Loucy (cell line): ENCODE data around the gene RBP5.

Experiments used
- H2AFZ ChIP-seq: fragments of 200-600 bp; sonication (generic); 2 replicates; pipeline ENCODE4 v1.6.0; 2016; ENCODE audit warnings: antibody characterized with exemption, mild to moderate bottlenecking, low read length, moderate library complexity
- H3F3A ChIP-seq: fragments of 200-600 bp; 2 replicates; pipeline ENCODE4 v1.6.0; 2016; ENCODE audit warnings: antibody characterized with exemption, low read depth, mild to moderate bottlenecking
- H3K27me3 ChIP-seq: fragments of 200-600 bp; sonication (generic); 2 replicates; pipeline ENCODE4 v1.6.1; 2014; ENCODE audit warnings: low read length, mild to moderate bottlenecking; ENCODE audit not compliant: insufficient read depth, poor library complexity, severe bottlenecking
- H3K36me3 ChIP-seq: fragments of 200-600 bp; sonication (generic); 2 replicates; pipeline ENCODE4 v1.6.1; 2016; ENCODE audit warnings: low read length; ENCODE audit not compliant: insufficient read depth
- H3K4me1 ChIP-seq: fragments of 200-600 bp; sonication (generic); 2 replicates; pipeline ENCODE4 v1.5.1; 2014; ENCODE audit warnings: low read length, mild to moderate bottlenecking; ENCODE audit not compliant: insufficient read depth, poor library complexity, severe bottlenecking
- H3K4me2 ChIP-seq: fragments of 200-600 bp; sonication (generic); 2 replicates; pipeline ENCODE4 v1.6.0; 2014; ENCODE audit warnings: antibody characterized with exemption, low read length, low read depth, mild to moderate bottlenecking; ENCODE audit not compliant: poor library complexity, severe bottlenecking
- H3K4me3 ChIP-seq: fragments of 200-600 bp; sonication (generic); 2 replicates; pipeline ENCODE4 v1.5.1; 2014; ENCODE audit warnings: low read length, mild to moderate bottlenecking, mixed read lengths; ENCODE audit not compliant: poor library complexity, severe bottlenecking
- H3K79me2 ChIP-seq: fragments of 200-600 bp; sonication (generic); 2 replicates; pipeline ENCODE4 v1.6.1; 2014; ENCODE audit warnings: low read length; ENCODE audit not compliant: insufficient read depth
- H3K9ac ChIP-seq: fragments of 200-600 bp; sonication (generic); 2 replicates; pipeline ENCODE4 v1.6.0; 2014; ENCODE audit warnings: mild to moderate bottlenecking, low read depth, low read length, moderate library complexity; ENCODE audit not compliant: poor library complexity, severe bottlenecking
- H3K9me2 ChIP-seq: fragments of 200-600 bp; sonication (generic); replicated peaks from 2 replicates; pipeline ENCODE4 v1.6.1; 2016; ENCODE audit warnings: low read depth, low read length, mixed read lengths
- H3K9me3 ChIP-seq: fragments of 200-600 bp; sonication (generic); 2 replicates; pipeline ENCODE4 v1.6.1; 2014; ENCODE audit warnings: mild to moderate bottlenecking, antibody characterized with exemption, low read length, low read depth; ENCODE audit not compliant: insufficient read depth
- H4K20me1 ChIP-seq: fragments of 200-600 bp; sonication (generic); 2 replicates; pipeline ENCODE4 v1.6.0; 2014; ENCODE audit warnings: antibody characterized with exemption, low read length, mild to moderate bottlenecking; ENCODE audit not compliant: insufficient read depth, poor library complexity, severe bottlenecking
- CTCF ChIP-seq: fragments of 200-600 bp; sonication (generic); conservative IDR thresholded peaks from 2 replicates; pipeline ENCODE4 v1.5.1; 2014; ENCODE audit warnings: mild to moderate bottlenecking, antibody characterized with exemption, low read length
- EZH2phosphoT487 ChIP-seq: fragments of 200-600 bp; IDR thresholded peaks from 2 replicates; pipeline ENCODE4 v1.6.1; 2018; ENCODE audit warnings: antibody characterized with exemption, mild to moderate bottlenecking, moderate library complexity, borderline replicate concordance

RBP5 gene

GRCh38 chr12:7143564-7143963 lies 14.9 kb upstream of the RBP5 start:
- no peaks in the 10 kb centered on the region for H3F3A ChIP-seq
- peaks cover 55% of the 10 kb centered on the region; the same call in 1 of the 2 replicates for H3K36me3 ChIP-seq
- no peaks in the 10 kb centered on the region for H3K79me2 ChIP-seq
- no peaks in the 10 kb centered on the region for H3K4me1 ChIP-seq
- no peaks in the 10 kb centered on the region for H4K20me1 ChIP-seq
- no peaks in the 10 kb centered on the region for H3K9me3 ChIP-seq
- H3K9me2 ChIP-seq = no peaks in the 10 kb centered on the region
- no peak overlapping the region for H2AFZ ChIP-seq
- H3K9ac ChIP-seq = no peak overlapping the region
- H3K27me3 ChIP-seq = no peaks in the 10 kb centered on the region
- no peak overlapping the region for H3K4me3 ChIP-seq
- no peak for TF ChIP-seq CTCF
- no peak for TF ChIP-seq EZH2phosphoT487
- H3K4me2 ChIP-seq = no peak overlapping the region

- TF ChIP-seq EZH2phosphoT487 (no peak), CTCF (no peak)
- H3K9ac ChIP-seq = no peak overlapping the region
- no peaks in the 10 kb centered on the region for H4K20me1 ChIP-seq
- no peak overlapping the region for H2AFZ ChIP-seq
- H3K4me1 ChIP-seq = no peaks in the 10 kb centered on the region
- H3K4me3 ChIP-seq = no peak overlapping the region
- no peaks in the 10 kb centered on the region for H3K27me3 ChIP-seq
- no peaks in the 10 kb centered on the region for H3K79me2 ChIP-seq
- no peaks in the 10 kb centered on the region for H3K9me2 ChIP-seq
- H3F3A ChIP-seq = no peaks in the 10 kb centered on the region
- H3K36me3 ChIP-seq = peaks cover 57% of the 10 kb centered on the region; the same call in 1 of the 2 replicates
- H3K4me2 ChIP-seq = no peak overlapping the region
- no peaks in the 10 kb centered on the region for H3K9me3 ChIP-seq
Measured at GRCh38 chr12:7142809-7143465, 14.2 kb upstream of the RBP5 start.

GRCh38 chr12:7142056-7142644 lies 13.5 kb upstream of the RBP5 start:
- Histone ChIP-seq H3K27me3 (no peaks in the 10 kb centered on the region), H3K9ac (no peak overlapping the region), H3K4me2 (no peak overlapping the region), H4K20me1 (no peaks in the 10 kb centered on the region), H2AFZ (no peak overlapping the region), H3K79me2 (no peaks in the 10 kb centered on the region), H3K36me3 (peaks cover 64% of the 10 kb centered on the region; the same call in 1 of the 2 replicates), H3K4me3 (no peak overlapping the region), H3F3A (no peaks in the 10 kb centered on the region), H3K9me3 (no peaks in the 10 kb centered on the region), H3K4me1 (no peaks in the 10 kb centered on the region), H3K9me2 (no peaks in the 10 kb centered on the region)
- TF ChIP-seq CTCF (peak; percentile 88), EZH2phosphoT487 (no peak)
